DMS53 (cell line): ENCODE measurements around the gene ZKSCAN4.

Source experiments
- DNase-seq: peaks from one replicate; lab custom pipeline; 2025; lab: John Stamatoyannopoulos, UW

The ZKSCAN4 gene

GRCh38 chr6:28252009-28252975 lies at the start of gene ZKSCAN4:
TSS of gene ZKSCAN4 (minus strand) at chr6:28252269. CDS start at chr6:28251980, 289 bp downstream.
- DNase-seq: peak; percentile 96

- no peak for DNase-seq
Observed at GRCh38 chr6:28296520-28297060, 44.5 kb upstream of the ZKSCAN4 start.

- DNase-seq: no peak
Observed at GRCh38 chr6:28295326-28295725, 43.3 kb upstream of the ZKSCAN4 start.

GRCh38 chr6:28291573-28291972 lies 39.5 kb upstream of the ZKSCAN4 start:
- no peak for DNase-seq

GRCh38 chr6:28282926-28283325 lies 30.9 kb upstream of the ZKSCAN4 start:
- peak; percentile 16 for DNase-seq

- DNase-seq: peak; percentile 89
Observed at GRCh38 chr6:28281288-28282064, 29.4 kb upstream of the ZKSCAN4 start, which contains the start of gene PGBD1. TSS of gene PGBD1 (plus strand) at chr6:28281572. CDS start at chr6:28283814, 2,242 bp downstream.

- no peak for DNase-seq
Observed at GRCh38 chr6:28280595-28281287, 28.7 kb upstream of the ZKSCAN4 start.

- DNase-seq: no peak
Observed at GRCh38 chr6:28277746-28278145, 25.7 kb upstream of the ZKSCAN4 start.

- no peak for DNase-seq
Observed at GRCh38 chr6:28274888-28275287, 22.8 kb upstream of the ZKSCAN4 start.

- peak; percentile 50 for DNase-seq
Observed at GRCh38 chr6:28269492-28269891, 17.4 kb upstream of the ZKSCAN4 start.

- DNase-seq: no peak
Observed at GRCh38 chr6:28267695-28268059, 15.6 kb upstream of the ZKSCAN4 start.

GRCh38 chr6:28266962-28267694 lies 15.1 kb upstream of the ZKSCAN4 start, which contains the start of gene ZSCAN26:
TSS of gene ZSCAN26 (plus strand) at chr6:28267143. CDS start at chr6:28271920, 4,777 bp downstream.
- DNase-seq: peak; percentile 94

GRCh38 chr6:28266563-28266961 lies 14.5 kb upstream of the ZKSCAN4 start:
- no peak for DNase-seq

- no peak for DNase-seq
Observed at GRCh38 chr6:28264834-28265401, 12.8 kb upstream of the ZKSCAN4 start.

- DNase-seq: peak; percentile 5
Observed at GRCh38 chr6:28263922-28264321, 11.9 kb upstream of the ZKSCAN4 start.

- no peak for DNase-seq
Observed at GRCh38 chr6:28258877-28259777, 7.1 kb upstream of the ZKSCAN4 start, which contains the start of gene NKAPL. TSS of gene NKAPL (plus strand) at chr6:28259297. CDS start at chr6:28259372, 75 bp downstream.

- DNase-seq: no peak
Observed at GRCh38 chr6:28257042-28257441, 5.0 kb upstream of the ZKSCAN4 start.

GRCh38 chr6:28254121-28254519 lies 2.1 kb upstream of the ZKSCAN4 start:
- DNase-seq: peak; percentile 9

- peak; percentile 63 for DNase-seq
Observed at GRCh38 chr6:28251661-28252008, 434 bp downstream of the ZKSCAN4 start.

- no peak for DNase-seq
Observed at GRCh38 chr6:28250747-28251146, 1.3 kb downstream of the ZKSCAN4 start.
